K562 (cell line): Measurements from ENCODE around the gene LMAN1. TPM values are rescaled to one million over a fixed set of nuclear protein-coding genes. Genes with fewer than 3 reads are reported as not detected.

ENCODE experiments used
- CREM ChIP-seq: IDR thresholded peaks from 2 replicates; pipeline ENCODE4 v1.6.1; 2014; ENCODE audit warnings: antibody characterized with exemption, low read depth
- CTBP1 ChIP-seq: fragments of 450-650 bp; IDR thresholded peaks from 2 replicates; pipeline ENCODE4 v1.6.1; 2016; ENCODE audit warnings: borderline replicate concordance
- JUN ChIP-seq, 2 experiments: sonication (generic) in 1 of 2; formaldehyde crosslinking in 1 of 2; IDR thresholded peaks; 2 replicates each; pipeline versions ENCODE4 v1.6.1 to v1.8.0; 2012 to 2022; ENCODE audit warnings: borderline replicate concordance in 2 of 2, mild to moderate bottlenecking in 2 of 2, improper control_type of control experiment in 1 of 2, low read depth in 1 of 2, low read length in 1 of 2, missing genetic modification reagents in 1 of 2
- JUND ChIP-seq, 2 experiments: IDR thresholded peaks; 2 replicates in 1 of 2; 3 replicates in 1 of 2; pipeline ENCODE4 v1.6.1; 2011; ENCODE audit warnings: borderline replicate concordance in 2 of 2, low read depth in 2 of 2, low read length in 2 of 2, improper control_type of control experiment in 1 of 2, missing biosample characterization in 1 of 2, missing genetic modification characterization in 1 of 2, missing genetic modification reagents in 1 of 2
- MTA1 ChIP-seq: fragments of 450-650 bp; IDR thresholded peaks from 2 replicates; pipeline ENCODE4 v1.6.1; 2017; ENCODE audit warnings: borderline replicate concordance
- MTA2 ChIP-seq: fragments of 450-650 bp; IDR thresholded peaks from 2 replicates; pipeline ENCODE4 v1.6.1; 2016; ENCODE audit warnings: low read depth
- PHB ChIP-seq: fragments of 250-450 bp; sonication (Bioruptor Pico); IDR thresholded peaks from 2 replicates; pipeline ENCODE4 v1.5.0; 2021
- PTBP1 ChIP-seq: fragments of 200-400 bp; formaldehyde crosslinking; IDR thresholded peaks from 2 replicates; pipeline ENCODE4 v1.6.1; 2017; ENCODE audit warnings: low read depth, low read length
- SAP30 ChIP-seq: fragments of 200-600 bp; sonication (generic); IDR thresholded peaks from 2 replicates; pipeline ENCODE4 v1.6.1; 2012; ENCODE audit warnings: borderline replicate concordance, low read depth, mild to moderate bottlenecking, moderate library complexity, low read length, control low read depth, inconsistent platforms; ENCODE audit not compliant: insufficient read depth, poor library complexity, severe bottlenecking
- STAG1 ChIP-seq: sonication (generic); formaldehyde crosslinking; IDR thresholded peaks from 2 replicates; pipeline ENCODE4 v1.5.0; 2020; ENCODE audit warnings: missing genetic modification reagents, borderline replicate concordance
- TCF7L2 ChIP-seq: fragments of 150-350 bp; IDR thresholded peaks from 2 replicates; pipeline ENCODE4 v1.6.1; 2016; ENCODE audit warnings: low read depth, mild to moderate bottlenecking, low read length, moderate library complexity
- XRCC5 ChIP-seq: fragments of 200-400 bp; formaldehyde crosslinking; IDR thresholded peaks from 2 replicates; pipeline ENCODE4 v1.6.1; 2017; ENCODE audit warnings: low read depth, mild to moderate bottlenecking, low read length
- ZKSCAN1 ChIP-seq: fragments of 150-350 bp; IDR thresholded peaks from 2 replicates; pipeline ENCODE4 v1.6.1; 2016; ENCODE audit warnings: low read depth, low read length
- ZNF316 ChIP-seq: fragments of 450-650 bp; IDR thresholded peaks from 2 replicates; pipeline ENCODE4 v1.6.1; 2016
- ZNF644 ChIP-seq: fragments of 200-800 bp; sonication (Bioruptor generic); IDR thresholded peaks from 2 replicates; pipeline ENCODE4 v1.6.1; 2016; ENCODE audit warnings: low read depth, missing genetic modification characterization, missing compliant biosample characterization
- ZNF717 ChIP-seq: fragments of 250-450 bp; sonication (Bioruptor Pico); IDR thresholded peaks from 2 replicates; pipeline ENCODE4 v1.5.0; 2021
- polyA plus RNA-seq, 8 experiments: library from polyadenylated mRNA; depleted of rRNA in 4 of 8; stranded (reverse) in 5 of 8; unstranded in 3 of 8; fragments of >200 nt; fragmentation: Nextera tagmentation in 2 of 8; fragmentation: Illumina TruSeq in 1 of 8; extraction: Ambion mirVana in 2 of 8; extraction: Trizol in 1 of 8; gene quantifications; 2 replicates each; pipeline versions ENCODE4 v1.2.1 to v1.2.3, GENCODE V29; 2011 to 2014; ENCODE audit warnings: inconsistent platforms in 1 of 8, missing spikeins in 1 of 8
- total RNA-seq, 7 experiments: library from RNA; depleted of rRNA in 6 of 7; stranded (reverse); fragments of >200 nt in 6 of 7; fragmentation: Illumina TruSeq in 2 of 7; extraction: Trizol in 2 of 7; gene quantifications; 2 replicates each; pipeline versions ENCODE4 v1.2.1 to v1.2.3, GENCODE V29; 2011 to 2021; ENCODE audit warnings: low replicate concordance in 1 of 7
- TF ChIP-seq, protein P1 (sequence below): fragments of 450-650 bp; formaldehyde crosslinking; conservative IDR thresholded peaks from 2 replicates; pipeline ENCODE4 v1.4.0; 2022; ENCODE audit warnings: mild to moderate bottlenecking, missing genetic modification characterization
- TF ChIP-seq, protein P2 (sequence below): sonication (generic); IDR thresholded peaks from 2 replicates; pipeline ENCODE4 v1.6.1; 2016
- TF ChIP-seq, protein P3 (sequence below): fragments of 450-650 bp; IDR thresholded peaks from 2 replicates; pipeline ENCODE4 v1.6.1; 2016; ENCODE audit warnings: mild to moderate bottlenecking
- TF ChIP-seq, protein P4 (sequence below): fragments of 250-450 bp; sonication (Bioruptor Pico); IDR thresholded peaks from 2 replicates; pipeline ENCODE4 v1.8.0; 2021; ENCODE audit warnings: moderate library complexity, mild to moderate bottlenecking, inconsistent platforms
- TF ChIP-seq, protein P5 (sequence below): fragments of 250-450 bp; sonication (Bioruptor Pico); IDR thresholded peaks from 2 replicates; pipeline ENCODE4 v1.5.0; 2021; ENCODE audit warnings: mild to moderate bottlenecking, borderline replicate concordance

LMAN1 gene
- total and polyA plus RNA-seq, 9 of the 15 experiments (the other 6 are each of a cell fraction or from before 2014, with no cell fraction given), result 18.8 to 108 (median 71.2) TPM

DNA sequence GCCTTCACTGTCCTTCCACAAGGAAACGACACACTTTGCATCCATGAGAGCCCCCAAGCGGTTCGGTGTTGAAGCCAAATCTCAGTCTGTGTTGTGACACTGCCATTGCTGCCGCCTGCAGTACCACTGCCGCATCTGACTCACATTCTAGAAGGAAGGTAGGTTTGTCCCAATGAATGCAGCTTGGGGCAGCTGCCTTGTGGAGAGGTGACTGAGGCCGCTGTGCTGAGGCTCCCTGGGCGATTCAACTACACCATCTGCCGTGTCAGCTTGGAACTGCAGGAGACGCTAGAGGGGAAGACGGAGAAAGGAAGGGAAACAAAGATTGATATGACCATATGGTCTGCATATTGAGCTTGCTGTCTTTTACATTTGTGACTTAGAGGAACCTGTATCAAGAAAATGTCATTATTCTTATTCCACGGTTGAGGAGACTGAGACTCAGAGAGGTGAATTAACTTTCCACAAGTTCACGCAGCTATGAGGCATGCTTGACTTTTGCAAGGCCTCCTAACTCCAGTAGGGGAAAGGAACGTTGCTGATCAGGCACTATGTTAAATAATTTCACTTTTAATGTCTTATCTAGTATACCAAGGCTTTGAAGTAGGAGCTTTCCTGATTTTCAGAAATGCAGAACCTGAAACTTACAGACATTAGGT, 43.5 kb upstream of the LMAN1 start (continued):
- TF ChIP-seq CREM (peak; percentile 27; the same call in 1 of the 2 replicates), STAG1 (CRISPR knock-in tag) (peak; percentile 48; the same call in 1 of the 2 replicates), TCF7L2 (no peak), ZNF644 (no peak), ZNF717 (no peak), MTA2 (no peak), ZKSCAN1 (no peak), PHB (no peak), MTA1 (no peak), CTBP1 (peak; percentile 66; the same call in 1 of the 2 replicates), SAP30 (no peak), PTBP1 (no peak), JUN (IDR thresholded peaks at IDR 0.05; ENCODE audit: borderline replicate concordance, low read depth, low read length) (no peak), JUN (CRISPR knock-in tag; IDR thresholded peaks at IDR 0.05; ENCODE audit: borderline replicate concordance) (no peak), ZNF316 (no peak), JUND (IDR thresholded peaks at IDR 0.05; ENCODE audit: borderline replicate concordance, low read depth, low read length) (peak; percentile 38; the same call in 1 of the 2 replicates), JUND (tag; IDR thresholded peaks at IDR 0.05; ENCODE audit: borderline replicate concordance, low read depth, low read length) (peak; percentile 31; the same call in 1 of the 3 replicates), XRCC5 (0 out of 2 replicates have a peak, but pooled peaks have one; percentile 21)
- TF ChIP-seq, protein P1, sequence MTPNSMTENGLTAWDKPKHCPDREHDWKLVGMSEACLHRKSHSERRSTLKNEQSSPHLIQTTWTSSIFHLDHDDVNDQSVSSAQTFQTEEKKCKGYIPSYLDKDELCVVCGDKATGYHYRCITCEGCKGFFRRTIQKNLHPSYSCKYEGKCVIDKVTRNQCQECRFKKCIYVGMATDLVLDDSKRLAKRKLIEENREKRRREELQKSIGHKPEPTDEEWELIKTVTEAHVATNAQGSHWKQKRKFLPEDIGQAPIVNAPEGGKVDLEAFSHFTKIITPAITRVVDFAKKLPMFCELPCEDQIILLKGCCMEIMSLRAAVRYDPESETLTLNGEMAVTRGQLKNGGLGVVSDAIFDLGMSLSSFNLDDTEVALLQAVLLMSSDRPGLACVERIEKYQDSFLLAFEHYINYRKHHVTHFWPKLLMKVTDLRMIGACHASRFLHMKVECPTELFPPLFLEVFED (CRISPR knock-in tag), result no peak
- TF ChIP-seq, protein P2, sequence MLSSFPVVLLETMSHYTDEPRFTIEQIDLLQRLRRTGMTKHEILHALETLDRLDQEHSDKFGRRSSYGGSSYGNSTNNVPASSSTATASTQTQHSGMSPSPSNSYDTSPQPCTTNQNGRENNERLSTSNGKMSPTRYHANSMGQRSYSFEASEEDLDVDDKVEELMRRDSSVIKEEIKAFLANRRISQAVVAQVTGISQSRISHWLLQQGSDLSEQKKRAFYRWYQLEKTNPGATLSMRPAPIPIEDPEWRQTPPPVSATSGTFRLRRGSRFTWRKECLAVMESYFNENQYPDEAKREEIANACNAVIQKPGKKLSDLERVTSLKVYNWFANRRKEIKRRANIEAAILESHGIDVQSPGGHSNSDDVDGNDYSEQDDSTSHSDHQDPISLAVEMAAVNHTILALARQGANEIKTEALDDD, result no peak
- TF ChIP-seq, protein P3, sequence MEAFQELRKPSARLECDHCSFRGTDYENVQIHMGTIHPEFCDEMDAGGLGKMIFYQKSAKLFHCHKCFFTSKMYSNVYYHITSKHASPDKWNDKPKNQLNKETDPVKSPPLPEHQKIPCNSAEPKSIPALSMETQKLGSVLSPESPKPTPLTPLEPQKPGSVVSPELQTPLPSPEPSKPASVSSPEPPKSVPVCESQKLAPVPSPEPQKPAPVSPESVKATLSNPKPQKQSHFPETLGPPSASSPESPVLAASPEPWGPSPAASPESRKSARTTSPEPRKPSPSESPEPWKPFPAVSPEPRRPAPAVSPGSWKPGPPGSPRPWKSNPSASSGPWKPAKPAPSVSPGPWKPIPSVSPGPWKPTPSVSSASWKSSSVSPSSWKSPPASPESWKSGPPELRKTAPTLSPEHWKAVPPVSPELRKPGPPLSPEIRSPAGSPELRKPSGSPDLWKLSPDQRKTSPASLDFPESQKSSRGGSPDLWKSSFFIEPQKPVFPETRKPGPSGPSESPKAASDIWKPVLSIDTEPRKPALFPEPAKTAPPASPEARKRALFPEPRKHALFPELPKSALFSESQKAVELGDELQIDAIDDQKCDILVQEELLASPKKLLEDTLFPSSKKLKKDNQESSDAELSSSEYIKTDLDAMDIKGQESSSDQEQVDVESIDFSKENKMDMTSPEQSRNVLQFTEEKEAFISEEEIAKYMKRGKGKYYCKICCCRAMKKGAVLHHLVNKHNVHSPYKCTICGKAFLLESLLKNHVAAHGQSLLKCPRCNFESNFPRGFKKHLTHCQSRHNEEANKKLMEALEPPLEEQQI, result no peak
- TF ChIP-seq, protein P4, sequence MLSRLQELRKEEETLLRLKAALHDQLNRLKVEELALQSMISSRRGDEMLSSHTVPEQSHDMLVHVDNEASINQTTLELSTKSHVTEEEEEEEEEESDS (CRISPR knock-in tag), result no peak
- TF ChIP-seq, protein P5, sequence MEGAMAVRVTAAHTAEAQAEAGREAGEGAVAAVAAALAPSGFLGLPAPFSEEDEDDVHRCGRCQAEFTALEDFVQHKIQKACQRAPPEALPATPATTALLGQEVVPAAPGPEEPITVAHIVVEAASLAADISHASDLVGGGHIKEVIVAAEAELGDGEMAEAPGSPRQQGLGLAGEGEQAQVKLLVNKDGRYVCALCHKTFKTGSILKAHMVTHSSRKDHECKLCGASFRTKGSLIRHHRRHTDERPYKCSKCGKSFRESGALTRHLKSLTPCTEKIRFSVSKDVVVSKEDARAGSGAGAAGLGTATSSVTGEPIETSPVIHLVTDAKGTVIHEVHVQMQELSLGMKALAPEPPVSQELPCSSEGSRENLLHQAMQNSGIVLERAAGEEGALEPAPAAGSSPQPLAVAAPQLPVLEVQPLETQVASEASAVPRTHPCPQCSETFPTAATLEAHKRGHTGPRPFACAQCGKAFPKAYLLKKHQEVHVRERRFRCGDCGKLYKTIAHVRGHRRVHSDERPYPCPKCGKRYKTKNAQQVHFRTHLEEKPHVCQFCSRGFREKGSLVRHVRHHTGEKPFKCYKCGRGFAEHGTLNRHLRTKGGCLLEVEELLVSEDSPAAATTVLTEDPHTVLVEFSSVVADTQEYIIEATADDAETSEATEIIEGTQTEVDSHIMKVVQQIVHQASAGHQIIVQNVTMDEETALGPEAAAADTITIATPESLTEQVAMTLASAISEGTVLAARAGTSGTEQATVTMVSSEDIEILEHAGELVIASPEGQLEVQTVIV, result no peak
